ENCODE results near the gene PIGR. TPM values are rescaled to one million over a fixed set of nuclear protein-coding genes. Genes with fewer than 3 reads are reported as not detected.

PIGR gene
- polyA plus RNA-seq, 1 donor from 2014 or later: not detected

DNA sequence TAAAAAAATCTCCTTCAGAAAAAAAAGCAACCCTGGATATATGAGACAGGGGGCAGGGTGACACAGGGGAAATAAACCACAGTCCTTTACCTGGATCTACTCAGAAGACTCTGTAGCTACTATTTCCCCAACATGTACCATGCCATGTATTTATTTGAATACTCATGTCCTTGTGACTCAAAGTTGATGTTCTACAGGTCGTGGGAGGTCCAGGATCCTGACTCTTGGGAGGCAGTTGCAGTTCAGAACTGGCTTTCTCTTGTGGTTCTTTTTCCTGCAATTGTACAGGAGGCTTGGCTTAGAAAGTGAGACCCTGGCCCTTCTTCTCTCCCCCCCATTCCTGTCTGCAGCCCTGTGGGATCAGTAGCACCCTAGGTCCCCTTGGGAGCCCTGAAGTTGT, 54.9 kb downstream of the PIGR start:
- H3K9ac ChIP-seq (ENCODE audit: low read length): no peak overlapping the region
- no peak overlapping the region for H3K4me2 ChIP-seq (ENCODE audit: low read length)
- H3K9me3 ChIP-seq (ENCODE audit: low read length): no peaks in the 10 kb centered on the region
- H3K27ac ChIP-seq (ENCODE audit: low read length): no peak overlapping the region
- no peaks in the 10 kb centered on the region for H3K27me3 ChIP-seq (ENCODE audit: insufficient read depth, low read depth, low read length)
- H3K9me2 ChIP-seq (ENCODE audit: insufficient read depth, low read length): no peaks in the 10 kb centered on the region
- H3K79me2 ChIP-seq (replicated peaks; ENCODE audit: insufficient read depth, low read length): no peaks in the 10 kb centered on the region
- no peak overlapping the region for H2AFZ ChIP-seq (ENCODE audit: low read depth, low read length)
- TF ChIP-seq EZH2 (IDR thresholded peaks at IDR 0.05; ENCODE audit: borderline replicate concordance, insufficient read depth, low read length, poor library complexity, severe bottlenecking): no peak
- no peak for TF ChIP-seq EP300 (conservative IDR thresholded peaks at IDR 0.05; ENCODE audit: poor library complexity, severe bottlenecking)
- TF ChIP-seq RAD21 (conservative IDR thresholded peaks at IDR 0.05): no peak
- no peak for TF ChIP-seq MXI1 (conservative IDR thresholded peaks at IDR 0.05; ENCODE audit: poor library complexity, severe bottlenecking)
- TF ChIP-seq POLR2AphosphoS5 (IDR thresholded peaks at IDR 0.05): no peak
- TF ChIP-seq SMC3 (conservative IDR thresholded peaks at IDR 0.05; ENCODE audit: poor library complexity): no peak
- no peak for TF ChIP-seq CTCF (IDR thresholded peaks at IDR 0.05; ENCODE audit: poor library complexity, severe bottlenecking)
- TF ChIP-seq, protein P1, sequence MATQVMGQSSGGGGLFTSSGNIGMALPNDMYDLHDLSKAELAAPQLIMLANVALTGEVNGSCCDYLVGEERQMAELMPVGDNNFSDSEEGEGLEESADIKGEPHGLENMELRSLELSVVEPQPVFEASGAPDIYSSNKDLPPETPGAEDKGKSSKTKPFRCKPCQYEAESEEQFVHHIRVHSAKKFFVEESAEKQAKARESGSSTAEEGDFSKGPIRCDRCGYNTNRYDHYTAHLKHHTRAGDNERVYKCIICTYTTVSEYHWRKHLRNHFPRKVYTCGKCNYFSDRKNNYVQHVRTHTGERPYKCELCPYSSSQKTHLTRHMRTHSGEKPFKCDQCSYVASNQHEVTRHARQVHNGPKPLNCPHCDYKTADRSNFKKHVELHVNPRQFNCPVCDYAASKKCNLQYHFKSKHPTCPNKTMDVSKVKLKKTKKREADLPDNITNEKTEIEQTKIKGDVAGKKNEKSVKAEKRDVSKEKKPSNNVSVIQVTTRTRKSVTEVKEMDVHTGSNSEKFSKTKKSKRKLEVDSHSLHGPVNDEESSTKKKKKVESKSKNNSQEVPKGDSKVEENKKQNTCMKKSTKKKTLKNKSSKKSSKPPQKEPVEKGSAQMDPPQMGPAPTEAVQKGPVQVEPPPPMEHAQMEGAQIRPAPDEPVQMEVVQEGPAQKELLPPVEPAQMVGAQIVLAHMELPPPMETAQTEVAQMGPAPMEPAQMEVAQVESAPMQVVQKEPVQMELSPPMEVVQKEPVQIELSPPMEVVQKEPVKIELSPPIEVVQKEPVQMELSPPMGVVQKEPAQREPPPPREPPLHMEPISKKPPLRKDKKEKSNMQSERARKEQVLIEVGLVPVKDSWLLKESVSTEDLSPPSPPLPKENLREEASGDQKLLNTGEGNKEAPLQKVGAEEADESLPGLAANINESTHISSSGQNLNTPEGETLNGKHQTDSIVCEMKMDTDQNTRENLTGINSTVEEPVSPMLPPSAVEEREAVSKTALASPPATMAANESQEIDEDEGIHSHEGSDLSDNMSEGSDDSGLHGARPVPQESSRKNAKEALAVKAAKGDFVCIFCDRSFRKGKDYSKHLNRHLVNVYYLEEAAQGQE (IDR thresholded peaks at IDR 0.05; ENCODE audit: borderline replicate concordance): no peak
- no peak for TF ChIP-seq TAF1 (IDR thresholded peaks at IDR 0.05; ENCODE audit: low read depth)
- no peak overlapping the region for H3K4me3 ChIP-seq (ENCODE audit: low read length)
- no peaks in the 10 kb centered on the region for H3F3A ChIP-seq (ENCODE audit: insufficient read depth, low read length, poor library complexity, severe bottlenecking)
- H3K36me3 ChIP-seq (ENCODE audit: insufficient read depth, low read length): no peaks in the 10 kb centered on the region
- no peaks in the 10 kb centered on the region for H4K20me1 ChIP-seq (ENCODE audit: insufficient read depth)

DNA sequence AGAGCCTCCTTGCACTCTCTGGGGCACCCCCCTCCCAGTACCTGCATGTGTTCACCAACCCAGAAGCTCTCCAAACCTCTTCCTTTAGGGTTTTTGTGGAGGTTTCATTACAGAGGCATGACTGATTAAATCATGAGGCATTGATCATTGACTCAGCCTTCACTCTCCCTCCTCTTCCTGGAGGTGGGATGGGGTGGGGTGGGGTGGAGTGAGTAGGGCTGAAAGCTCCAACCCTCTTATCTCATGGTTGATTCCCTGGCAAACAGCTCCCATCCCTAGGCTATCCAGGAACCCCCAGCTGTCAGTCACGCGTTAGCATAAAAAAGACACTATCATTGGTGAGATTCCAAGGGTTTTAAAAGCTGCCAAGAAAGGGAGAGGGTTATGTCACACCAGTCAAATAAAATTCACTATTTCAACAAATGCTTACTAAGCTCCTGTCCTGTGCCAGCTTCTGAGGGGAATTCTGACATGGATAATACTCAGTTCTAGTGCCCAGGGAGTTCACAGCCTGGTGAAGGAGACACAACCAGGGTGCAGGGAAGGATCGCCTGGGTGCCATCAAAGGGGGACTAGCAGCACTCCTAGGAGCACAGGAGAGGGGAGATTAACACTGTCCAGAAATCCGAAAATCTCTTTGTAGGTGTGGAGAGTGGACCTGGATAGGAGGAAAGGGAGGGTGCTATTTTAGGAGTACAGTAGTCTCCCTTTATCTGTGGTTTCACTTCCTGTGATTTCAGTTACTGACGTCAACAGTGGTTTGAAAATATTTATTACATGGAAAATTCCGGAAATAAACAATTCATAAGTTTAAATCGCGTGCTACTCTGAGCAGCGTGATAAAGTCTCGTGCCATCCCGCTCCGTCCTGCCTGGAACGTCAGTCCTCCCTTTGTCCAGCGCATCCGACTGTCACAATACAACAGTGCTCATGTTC, 55.9 kb downstream of the PIGR start:
- H3K36me3 ChIP-seq (ENCODE audit: insufficient read depth, low read length): no peaks in the 10 kb centered on the region
- no peak overlapping the region for H2AFZ ChIP-seq (ENCODE audit: low read depth, low read length)
- no peaks in the 10 kb centered on the region for H3K9me3 ChIP-seq (ENCODE audit: low read length)
- no peaks in the 10 kb centered on the region for H3F3A ChIP-seq (ENCODE audit: insufficient read depth, low read length, poor library complexity, severe bottlenecking)
- H3K27me3 ChIP-seq (ENCODE audit: insufficient read depth, low read depth, low read length): no peaks in the 10 kb centered on the region
- TF ChIP-seq RAD21 (conservative IDR thresholded peaks at IDR 0.05) (no peak), SMC3 (conservative IDR thresholded peaks at IDR 0.05; ENCODE audit: poor library complexity) (no peak), POLR2AphosphoS5 (IDR thresholded peaks at IDR 0.05) (no peak), EZH2 (IDR thresholded peaks at IDR 0.05; ENCODE audit: borderline replicate concordance, insufficient read depth, low read length, poor library complexity, severe bottlenecking) (no peak), TAF1 (IDR thresholded peaks at IDR 0.05; ENCODE audit: low read depth) (no peak), MXI1 (conservative IDR thresholded peaks at IDR 0.05; ENCODE audit: poor library complexity, severe bottlenecking) (no peak), EP300 (conservative IDR thresholded peaks at IDR 0.05; ENCODE audit: poor library complexity, severe bottlenecking) (no peak), CTCF (IDR thresholded peaks at IDR 0.05; ENCODE audit: poor library complexity, severe bottlenecking) (no peak)
- TF ChIP-seq, protein P1 (IDR thresholded peaks at IDR 0.05; ENCODE audit: borderline replicate concordance): no peak
- H3K27ac ChIP-seq (ENCODE audit: low read length): no peak overlapping the region
- no peaks in the 10 kb centered on the region for H4K20me1 ChIP-seq (ENCODE audit: insufficient read depth)
- H3K9ac ChIP-seq (ENCODE audit: low read length): no peak overlapping the region
- no peak overlapping the region for H3K4me2 ChIP-seq (ENCODE audit: low read length)
- H3K79me2 ChIP-seq (replicated peaks; ENCODE audit: insufficient read depth, low read length): no peaks in the 10 kb centered on the region
- no peaks in the 10 kb centered on the region for H3K9me2 ChIP-seq (ENCODE audit: insufficient read depth, low read length)
- no peak overlapping the region for H3K4me3 ChIP-seq (ENCODE audit: low read length)

Data from neural cell (in vitro differentiated cells).